GM19240 (cell line): ENCODE data around the gene ATRX.
"Not testable (repeated sequence)": the region's sequence is repeated elsewhere in the genome, so short reads cannot be mapped to it uniquely, and the experiment has no call there.

Experiments used
- DNase-seq: peaks from one replicate; pipeline ENCODE4 v3.0.0; 2011; ENCODE audit warnings: low spot score; ENCODE audit not compliant: insufficient read length

ATRX gene

DNA sequence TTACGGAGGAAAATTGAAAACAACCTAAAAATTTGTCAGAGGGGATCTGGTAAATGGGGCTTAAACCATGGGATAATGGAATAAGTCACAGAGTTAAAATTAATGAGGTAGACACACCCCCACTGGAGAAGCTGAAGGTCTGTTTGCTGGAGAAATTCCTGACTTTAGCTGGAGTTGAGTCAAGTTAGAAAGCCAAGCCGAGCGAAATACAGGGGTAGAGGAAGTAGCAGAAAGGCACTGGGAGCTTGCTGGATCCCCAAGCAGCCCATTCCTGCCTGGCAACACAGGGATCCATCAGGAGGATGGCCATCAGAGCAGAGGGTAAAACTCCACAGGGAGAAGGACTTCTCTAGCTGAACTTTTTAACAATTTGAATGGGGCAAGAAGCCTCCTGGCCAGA lies 163.8 kb downstream of the ATRX start:
- no peak for DNase-seq

DNA sequence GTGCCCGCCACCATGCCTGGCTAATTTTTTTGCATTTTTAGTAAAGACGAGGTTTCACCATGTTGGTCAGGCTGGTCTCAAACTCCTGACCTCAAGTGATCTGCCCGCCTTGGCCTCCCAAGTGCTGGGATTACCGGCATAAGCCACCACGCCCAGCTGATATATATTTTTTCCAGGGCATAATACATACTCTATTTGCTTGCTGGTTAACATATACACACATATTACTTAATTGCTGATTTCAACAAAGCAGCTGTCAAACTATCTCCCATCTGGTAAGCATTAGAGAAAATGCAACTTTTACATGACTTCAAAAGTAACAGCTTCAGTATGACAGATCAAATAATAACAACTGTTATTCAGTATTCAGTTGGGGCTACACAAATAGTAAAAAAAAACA lies 164.6 kb downstream of the ATRX start:
- not testable (repeated sequence) for DNase-seq

DNA sequence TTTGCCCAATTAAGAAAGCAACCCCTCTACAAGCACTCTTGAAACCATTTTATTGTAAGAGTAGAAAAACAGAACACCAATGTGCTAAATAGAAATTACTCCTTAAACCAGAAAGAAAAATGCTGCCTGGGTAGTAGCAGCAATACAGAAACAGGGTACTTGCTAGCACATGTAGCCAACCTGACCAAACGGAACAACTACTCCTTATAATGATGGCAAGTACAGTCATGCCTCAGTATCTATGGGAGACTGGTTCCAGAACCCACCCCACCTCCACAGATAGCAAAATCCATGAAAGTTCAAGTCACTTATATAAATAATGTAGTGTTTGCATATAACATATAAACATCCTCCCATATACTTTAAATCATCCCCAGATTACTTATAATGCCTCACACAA lies 168.8 kb downstream of the ATRX start:
- DNase-seq = no peak

DNA sequence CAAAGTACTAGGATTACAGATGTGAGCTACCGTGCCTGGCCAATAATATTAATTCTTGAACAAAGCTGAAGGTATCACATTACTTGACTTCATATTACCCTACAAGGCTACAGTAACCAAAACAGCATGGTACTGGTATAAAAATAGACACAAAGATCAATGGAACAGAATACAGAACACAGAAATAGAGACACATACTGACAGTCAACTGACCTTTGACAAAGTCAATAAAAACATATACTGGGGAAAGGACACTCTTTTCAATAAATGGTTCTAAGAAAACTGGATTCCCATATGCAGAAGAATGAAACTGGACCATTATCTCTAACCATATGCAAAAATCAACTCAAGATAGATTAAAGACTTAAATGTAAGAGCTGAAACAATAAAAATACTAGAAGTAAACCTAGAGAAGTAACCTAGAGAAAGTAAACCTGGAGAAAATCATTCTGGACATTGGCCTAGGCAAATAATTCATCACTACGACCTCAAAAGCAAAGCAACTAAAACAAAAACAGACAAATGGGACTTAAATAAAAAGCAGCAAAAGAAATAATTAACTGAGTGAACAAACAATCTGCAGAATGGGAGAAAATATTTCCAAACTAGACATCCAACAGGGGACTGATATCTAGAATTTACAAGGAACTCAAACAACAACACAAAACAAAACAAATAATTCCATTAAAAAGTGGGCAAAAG lies 182.2 kb downstream of the ATRX start:
- DNase-seq = no peak

DNA sequence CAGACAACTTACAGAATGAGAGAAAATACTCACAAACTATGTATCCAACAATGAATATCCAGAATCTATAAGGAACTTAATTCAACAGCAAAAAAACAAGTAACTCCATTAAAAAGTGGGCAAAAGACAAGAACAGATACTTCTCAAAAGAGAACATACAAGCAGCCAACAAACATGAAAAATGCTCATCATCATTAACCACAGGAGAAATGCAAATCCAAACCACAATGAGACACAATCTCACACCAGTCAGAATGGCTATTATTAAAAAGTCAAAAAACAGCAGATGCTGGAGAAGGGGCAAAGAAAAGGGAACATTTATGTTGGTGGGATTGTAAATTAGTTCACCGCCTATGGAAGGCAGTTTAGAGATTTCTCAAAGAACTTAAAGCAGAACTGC lies 188.5 kb downstream of the ATRX start:
- DNase-seq = no peak

DNA sequence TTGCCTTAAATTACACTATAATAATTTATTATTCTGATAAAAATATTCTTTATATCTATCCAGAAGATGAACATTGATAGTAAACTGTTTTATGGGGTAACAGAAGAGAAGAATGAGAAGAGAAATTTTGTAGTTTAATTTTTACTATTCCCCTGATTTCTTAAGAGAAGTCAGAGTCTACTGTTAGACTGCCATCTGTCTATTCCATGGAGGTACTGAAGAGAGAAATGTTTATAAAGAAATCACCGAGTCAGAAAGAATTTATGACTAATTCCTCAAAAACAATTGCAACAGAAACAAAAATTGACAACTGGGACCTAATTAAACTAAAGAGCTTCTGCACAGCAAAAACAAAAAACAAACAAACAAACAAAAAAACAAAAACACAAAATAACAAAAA lies 188.9 kb downstream of the ATRX start:
- DNase-seq = no peak

DNA sequence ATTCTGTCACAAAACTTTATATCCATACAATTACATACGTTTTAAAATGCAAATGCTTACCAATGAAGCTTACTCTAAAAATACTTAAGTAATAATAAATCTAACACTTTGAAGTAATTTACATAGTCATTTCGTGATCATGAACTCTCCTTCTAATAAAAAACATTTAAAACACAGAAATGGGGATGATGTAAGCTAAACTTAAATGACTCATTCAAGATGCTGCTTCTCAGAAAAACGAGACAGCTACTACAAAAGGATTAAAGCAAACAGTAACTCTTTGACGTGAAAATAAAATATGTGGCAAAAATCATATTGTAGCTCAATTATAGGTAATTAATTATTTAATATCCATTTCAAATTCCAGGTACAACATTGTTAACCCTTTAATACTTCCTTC lies 190.2 kb downstream of the ATRX start:
- no peak for DNase-seq

DNA sequence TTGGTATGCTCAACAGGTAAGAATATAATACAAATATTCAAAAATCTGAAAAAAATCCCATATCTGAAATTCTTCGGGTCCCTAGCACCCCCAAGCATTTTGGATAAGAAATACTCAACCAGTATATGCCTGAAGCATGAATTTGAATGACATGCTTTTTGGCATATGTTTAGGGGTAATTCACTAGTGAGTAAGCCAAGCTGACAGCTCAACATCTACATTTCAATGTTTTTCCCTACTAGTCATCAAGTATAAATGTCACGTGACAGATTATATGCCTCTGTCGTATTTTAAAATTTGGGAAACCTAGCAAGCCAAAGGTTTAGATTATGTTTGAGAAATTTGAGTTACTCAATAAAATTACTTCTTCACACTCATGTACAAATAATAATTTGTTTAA lies 213.7 kb downstream of the ATRX start:
- DNase-seq = no peak

DNA sequence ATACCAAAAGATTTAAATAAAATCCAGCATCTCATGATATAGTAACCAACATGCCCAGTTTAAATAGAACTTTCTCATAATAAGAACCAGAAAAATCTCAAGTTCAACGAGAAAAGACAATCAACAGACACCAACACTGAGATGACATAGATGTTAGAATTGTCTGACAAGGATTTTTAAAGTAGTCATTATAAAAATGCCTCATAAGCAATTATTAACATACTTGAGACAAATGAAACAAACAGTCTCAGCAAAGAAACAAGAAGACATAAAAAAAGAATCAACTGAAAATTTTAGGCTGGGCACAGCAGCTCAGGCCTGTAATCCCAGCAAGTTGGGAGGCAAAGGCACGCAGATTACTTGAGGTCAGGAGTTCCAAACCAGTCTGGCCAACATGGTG lies 220.7 kb downstream of the ATRX start:
- DNase-seq = no peak

DNA sequence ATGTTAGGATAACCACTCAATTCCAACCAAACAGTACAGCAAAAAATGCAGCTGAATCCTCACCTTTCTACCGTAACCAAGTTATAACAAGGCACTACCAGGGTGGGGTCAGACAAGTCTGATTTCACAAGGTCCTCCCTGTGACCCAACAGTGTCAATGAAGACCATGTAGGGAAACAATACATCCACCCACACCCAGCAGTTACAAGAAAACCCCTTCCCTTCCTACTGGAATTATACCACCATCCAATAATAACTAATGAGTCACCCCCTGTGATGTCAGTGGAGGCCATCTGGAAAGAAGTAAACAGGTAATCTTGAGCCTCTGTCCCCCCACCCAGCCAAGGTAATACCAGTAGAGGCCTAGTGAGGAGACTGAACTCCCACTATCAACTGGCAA lies 221.2 kb downstream of the ATRX start:
- DNase-seq = no peak

DNA sequence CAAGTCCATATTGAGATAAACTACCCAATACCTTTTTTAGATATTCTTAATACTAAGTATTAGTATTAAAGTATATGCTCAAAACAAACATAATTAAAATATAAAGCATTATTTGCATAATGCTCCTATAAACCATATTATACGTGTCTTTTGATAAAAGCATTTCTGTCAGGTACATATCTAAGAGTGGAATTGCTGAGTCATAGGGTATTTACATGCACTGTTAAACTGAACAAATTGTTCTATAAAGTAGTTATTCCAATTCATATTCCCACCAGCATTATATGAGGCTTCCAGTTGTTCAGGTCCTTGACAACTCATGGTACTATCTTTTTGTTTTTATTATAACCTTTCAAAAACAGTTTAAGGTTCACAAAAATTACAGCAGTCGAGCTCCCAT lies 224.6 kb downstream of the ATRX start:
- no peak for DNase-seq

DNA sequence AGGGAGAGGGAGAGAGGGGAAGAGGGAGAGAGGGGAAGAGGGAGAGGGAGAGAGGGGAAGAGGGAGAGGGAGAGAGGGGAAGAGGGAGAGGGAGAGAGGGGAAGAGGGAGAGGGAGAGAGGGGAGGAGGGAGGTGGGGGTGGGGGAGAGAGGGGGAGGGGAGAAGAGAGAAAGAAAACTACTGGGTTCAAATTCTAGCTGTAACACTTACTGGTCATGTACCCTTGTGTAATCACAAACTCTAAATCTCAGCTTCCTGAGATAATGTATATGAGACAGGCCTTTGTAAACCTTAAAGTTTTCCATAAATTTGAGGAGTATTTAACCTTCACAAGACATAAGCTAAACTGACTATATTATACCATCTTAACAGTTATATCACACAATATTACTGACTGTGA lies 229.7 kb downstream of the ATRX start:
- DNase-seq = no peak

DNA sequence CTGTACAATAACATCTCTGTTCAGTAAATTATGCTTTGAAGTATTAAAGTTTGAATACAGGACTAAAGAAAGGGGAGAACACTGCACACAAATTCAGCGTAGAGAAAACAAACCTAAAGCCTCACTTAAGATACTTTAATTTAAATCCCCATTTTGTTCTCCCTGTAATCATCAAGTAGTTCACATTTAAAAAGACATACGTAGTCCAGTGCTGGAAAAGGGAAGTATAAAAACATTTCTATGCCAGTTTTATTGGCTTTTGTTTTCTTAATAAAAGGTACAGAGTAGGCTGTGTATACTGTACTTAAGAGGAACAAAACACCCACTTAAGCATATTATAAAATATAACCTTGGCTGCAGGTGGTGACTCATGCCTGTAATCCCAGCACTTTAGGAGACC lies 237.3 kb downstream of the ATRX start:
- no peak for DNase-seq

DNA sequence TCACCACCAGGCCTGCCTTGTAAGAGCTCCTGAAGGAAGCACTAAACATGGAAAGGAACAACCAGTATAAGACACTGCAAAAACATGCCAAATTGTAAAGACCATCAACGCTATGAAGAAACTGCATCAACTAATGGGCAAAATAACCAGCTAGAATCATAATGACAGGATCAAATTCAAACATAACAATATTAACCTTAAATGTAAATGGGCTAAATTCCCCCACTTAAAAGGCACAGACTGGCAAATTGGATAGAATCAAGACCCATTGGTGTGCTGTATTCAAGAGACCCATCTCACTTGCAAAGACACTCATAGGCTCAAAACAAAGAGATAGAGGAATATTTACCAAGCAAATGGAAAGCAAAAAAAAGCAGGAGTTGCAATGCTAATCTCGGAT lies 246.2 kb downstream of the ATRX start:
- not testable (repeated sequence) for DNase-seq

DNA sequence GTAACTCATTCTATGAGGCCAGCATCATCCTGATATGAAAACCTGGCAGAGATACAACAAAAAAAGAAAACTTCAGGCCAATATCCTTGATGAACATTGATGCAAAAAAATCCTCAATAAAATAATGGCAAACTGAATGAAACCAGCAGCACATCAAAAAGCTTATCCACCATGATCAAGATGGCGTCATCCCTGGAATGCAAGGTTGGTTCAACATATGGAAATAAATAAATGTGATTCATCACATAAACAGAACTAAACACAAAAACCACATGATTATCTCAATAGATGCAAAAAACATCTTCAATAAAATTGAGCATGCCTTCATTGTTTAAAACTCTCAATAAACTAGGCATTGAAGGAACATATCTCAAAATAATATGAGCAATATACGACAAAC lies 254.8 kb downstream of the ATRX start:
- DNase-seq = not testable (repeated sequence)

DNA sequence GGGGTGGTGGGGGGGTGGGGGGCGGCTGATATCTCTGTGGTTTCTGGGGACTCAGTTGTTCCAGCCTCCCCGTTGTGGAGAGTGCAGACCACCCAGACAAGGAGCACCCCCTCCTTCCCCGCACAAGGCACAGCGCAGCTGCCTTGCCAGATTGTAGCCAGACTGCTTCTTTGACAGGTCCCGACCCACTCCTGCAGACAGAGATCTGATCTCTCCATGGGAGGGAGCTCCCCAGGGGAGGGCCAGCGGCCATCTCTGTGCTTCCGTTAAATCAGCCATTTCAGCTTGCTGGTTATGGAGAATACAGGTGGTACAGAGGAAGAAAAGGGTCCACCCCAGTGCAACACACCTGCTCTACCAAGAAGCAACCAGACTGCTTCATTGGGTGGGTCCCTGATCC lies 258.0 kb downstream of the ATRX start:
- no peak for DNase-seq

DNA sequence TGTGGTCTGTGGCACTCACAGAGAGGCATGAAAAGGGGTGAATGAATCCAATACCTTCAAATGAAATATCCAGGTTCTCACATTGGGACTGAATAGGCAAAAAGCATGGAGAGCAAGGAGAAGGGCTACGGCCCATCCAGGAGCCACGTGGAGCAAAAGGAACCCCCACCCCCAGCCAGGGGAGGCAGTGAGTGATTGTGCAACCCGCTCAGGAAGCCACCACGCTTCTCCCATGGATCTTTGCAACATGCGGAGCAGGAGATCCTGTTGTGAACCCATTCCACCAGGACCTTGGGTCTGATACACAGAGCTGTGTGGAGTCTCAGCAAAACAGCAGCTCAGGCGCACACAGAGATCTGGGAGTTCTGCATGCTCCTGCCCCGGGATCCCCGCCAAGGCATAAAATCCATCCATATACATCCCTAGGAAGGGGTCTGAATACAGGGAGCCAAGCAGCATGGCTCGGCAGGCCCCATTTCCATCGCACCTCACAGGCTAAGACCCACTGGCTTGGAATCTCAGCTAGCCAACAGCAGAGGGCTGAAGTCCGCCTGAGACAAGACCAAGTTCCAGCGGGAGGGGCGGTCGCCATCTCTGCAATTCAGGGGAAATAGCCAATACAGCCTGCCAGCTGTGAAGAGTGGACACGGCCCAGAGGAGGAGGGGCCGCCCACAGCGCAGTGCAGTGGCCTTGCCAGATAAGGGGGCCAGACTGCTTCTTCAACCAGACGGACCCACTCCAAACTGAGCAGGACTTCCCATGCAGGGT lies 258.6 kb downstream of the ATRX start:
- DNase-seq = no peak

DNA sequence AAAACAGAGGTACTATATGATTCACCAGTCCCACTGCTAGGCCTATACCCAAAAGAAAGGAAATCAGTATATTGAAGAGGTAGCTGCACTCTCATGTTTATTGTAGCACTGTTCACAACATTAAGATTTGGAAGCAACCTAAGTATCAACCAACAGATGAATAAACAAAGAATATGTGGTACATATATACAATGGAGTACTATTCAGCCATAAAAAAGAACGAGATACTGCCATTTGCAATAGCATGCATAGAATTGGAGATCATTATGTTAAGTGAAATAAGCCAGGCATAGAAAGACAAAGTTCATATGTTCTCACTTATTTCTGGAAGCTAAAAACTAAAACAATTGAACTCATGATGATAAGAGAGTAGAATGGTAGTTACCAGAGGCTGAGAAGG lies 266.3 kb downstream of the ATRX start:
- DNase-seq = no peak

DNA sequence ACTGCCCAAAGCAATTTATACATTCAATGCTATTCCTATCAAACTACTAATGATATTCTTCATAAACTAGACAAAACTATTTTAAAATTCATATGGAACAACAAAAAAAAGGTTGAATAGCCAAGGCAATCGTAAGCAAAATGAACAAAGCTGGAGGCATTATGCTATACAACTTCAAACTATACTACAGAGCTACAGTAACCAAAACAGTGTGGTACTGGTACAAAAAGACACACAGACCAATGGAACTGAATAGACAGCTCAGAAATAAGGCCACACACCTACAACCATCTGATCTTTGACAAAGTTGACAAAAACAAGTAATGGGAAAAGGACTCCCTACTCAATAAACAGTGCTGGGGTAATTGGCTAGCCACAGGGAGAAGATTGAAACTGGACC lies 271.8 kb downstream of the ATRX start:
- no peak for DNase-seq

DNA sequence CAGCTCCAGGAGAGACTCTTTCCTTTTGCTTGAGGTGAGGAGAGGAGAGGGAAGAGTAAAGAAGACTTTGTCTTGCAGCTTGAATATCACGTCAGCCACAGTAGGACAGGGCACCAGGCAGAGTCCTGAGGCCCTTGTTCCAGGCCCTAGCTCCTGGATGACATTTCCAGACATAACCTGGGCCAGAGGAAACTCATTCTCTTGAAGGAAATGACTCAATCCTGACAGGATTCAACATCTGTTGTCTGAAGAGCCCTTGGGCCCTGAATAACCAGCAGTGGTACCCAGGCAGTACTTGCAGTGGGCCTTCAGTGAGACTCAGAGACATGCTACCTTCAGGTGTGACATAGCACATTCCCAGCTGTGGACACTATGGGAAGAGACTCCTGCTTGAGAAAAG lies 276.0 kb downstream of the ATRX start:
- no peak for DNase-seq

DNA sequence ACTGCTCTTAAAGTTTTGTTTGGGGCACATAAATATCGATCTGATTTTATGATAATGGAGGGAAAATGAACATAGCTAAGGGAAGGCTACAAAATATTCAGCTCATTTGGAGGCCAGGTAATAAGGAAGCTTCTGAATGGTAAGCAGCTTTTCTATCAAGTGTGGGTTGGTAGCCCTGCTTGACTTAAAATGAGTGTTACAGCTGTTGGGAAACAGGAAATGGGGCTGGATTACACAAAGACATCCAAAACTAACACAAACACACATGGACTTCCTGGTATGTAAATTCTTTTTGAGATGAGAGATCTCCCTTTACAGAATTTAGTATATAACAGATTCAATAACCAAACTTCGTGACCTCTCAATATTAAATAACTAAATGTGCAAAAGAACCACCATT lies 280.8 kb downstream of the ATRX start:
- no peak for DNase-seq

DNA sequence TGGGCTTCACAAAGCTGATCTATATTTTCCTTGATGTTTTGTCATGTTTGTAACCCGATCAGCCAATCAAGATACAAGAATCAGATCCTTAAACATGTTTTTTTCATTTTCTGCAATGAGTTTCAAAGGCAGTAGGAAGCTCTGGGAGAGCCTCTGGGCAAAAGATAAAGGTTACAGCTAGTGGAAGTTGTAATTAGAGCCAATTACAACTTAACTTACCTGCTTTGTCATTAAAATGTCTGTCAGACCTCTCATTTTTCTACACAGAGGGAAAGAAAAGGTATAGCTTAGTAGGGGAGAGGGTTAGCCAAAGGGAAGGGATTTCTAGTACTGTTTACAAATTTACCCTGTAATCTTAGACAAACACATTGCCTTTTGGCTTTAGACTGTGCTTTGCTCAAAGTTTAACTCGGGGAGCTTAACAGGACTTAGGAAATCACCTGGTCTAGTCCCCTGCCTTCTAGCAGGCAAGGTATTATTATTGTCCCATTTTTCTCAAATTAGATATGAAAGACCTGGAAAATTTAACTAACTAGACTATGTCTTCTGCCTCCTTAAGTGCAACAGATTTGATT lies 283.0 kb downstream of the ATRX start:
- no peak for DNase-seq

DNA sequence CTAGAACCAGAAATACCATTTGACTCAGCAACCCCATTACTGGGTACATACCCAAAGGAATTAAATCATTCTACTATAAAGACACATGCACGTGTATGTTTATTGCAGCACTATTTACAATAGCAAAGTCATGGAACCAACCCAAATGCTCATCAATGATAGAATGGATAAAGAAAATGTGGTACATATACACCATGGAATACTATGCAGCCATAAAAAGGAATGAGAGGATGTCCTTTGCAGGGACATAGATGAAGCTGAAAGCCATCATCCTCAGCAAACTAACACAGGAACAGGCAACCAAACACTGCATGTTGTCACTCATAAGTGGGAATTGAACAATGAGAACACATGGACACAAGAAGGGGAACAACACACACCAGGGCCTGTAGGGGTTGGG lies 285.9 kb downstream of the ATRX start:
- not testable (repeated sequence) for DNase-seq
